WTC11 (cell line): ENCODE data around the gene MBD2. TPM values are rescaled to one million over a fixed set of nuclear protein-coding genes. Genes with fewer than 3 reads are reported as not detected.

Source experiments
- ATAC-seq: fragments of 200-7000 bp; cut with Tn5 transposase; 2 replicates; pipeline ENCODE4 v1.10.0; 2021; ENCODE audit warnings: mild to moderate bottlenecking, moderate library complexity
- CTCF ChIA-PET: fragments of 300-600 bp; sonication (Branson Sonifier 250); formaldehyde crosslinking; loops from one replicate; lab custom pipeline; 2021; ENCODE audit warnings: antibody characterized with exemption; lab: Charles Lee
- POLR2A ChIA-PET: fragments of 350-600 bp; sonication (Branson Sonifier 250); formaldehyde crosslinking; loops from one replicate; lab custom pipeline; 2021; ENCODE audit warnings: antibody characterized with exemption; lab: Charles Lee
- DNase-seq: peaks from one replicate; pipeline ENCODE4 v3.0.0; 2021; ENCODE audit warnings: low spot score
- H3K27ac Mint-ChIP-seq: 2 replicates; pipeline ENCODE4 v1.8.0; 2021; ENCODE audit warnings: mixed read lengths
- H3K27me3 Mint-ChIP-seq: 2 replicates; pipeline ENCODE4 v1.8.0; 2021; ENCODE audit warnings: low read depth, mild to moderate bottlenecking, moderate library complexity, mixed read lengths
- H3K36me3 Mint-ChIP-seq: 2 replicates; pipeline ENCODE4 v1.8.0; 2021; ENCODE audit warnings: mixed read lengths
- H3K4me1 Mint-ChIP-seq: 2 replicates; pipeline ENCODE4 v1.8.0; 2022; ENCODE audit warnings: mixed read lengths
- H3K4me3 Mint-ChIP-seq: 2 replicates; pipeline ENCODE4 v1.8.0; 2021; ENCODE audit warnings: mild to moderate bottlenecking, moderate library complexity, mixed read lengths
- H3K9me3 Mint-ChIP-seq: 2 replicates; pipeline ENCODE4 v1.8.0; 2021; ENCODE audit warnings: mixed read lengths
- ATF2 ChIP-seq: sonication (generic); formaldehyde crosslinking; IDR thresholded peaks from 2 replicates; pipeline ENCODE4 v1.8.1; 2022; ENCODE audit warnings: low read depth, missing genetic modification reagents, borderline replicate concordance
- E2F4 ChIP-seq: sonication (generic); formaldehyde crosslinking; IDR thresholded peaks from 2 replicates; pipeline ENCODE4 v1.8.1; 2022; ENCODE audit warnings: low read depth, mild to moderate bottlenecking, moderate library complexity, missing genetic modification reagents, borderline replicate concordance
- MAX ChIP-seq: sonication (generic); formaldehyde crosslinking; IDR thresholded peaks from 2 replicates; pipeline ENCODE4 v1.8.0; 2022; ENCODE audit warnings: mild to moderate bottlenecking, missing genetic modification reagents
- RELA ChIP-seq: sonication (generic); formaldehyde crosslinking; IDR thresholded peaks from 2 replicates; pipeline ENCODE4 v1.8.1; 2022; ENCODE audit warnings: missing genetic modification reagents, mild to moderate bottlenecking, borderline replicate concordance
- SMAD3 ChIP-seq: sonication (generic); formaldehyde crosslinking; IDR thresholded peaks from 2 replicates; pipeline ENCODE4 v1.8.0; 2022; ENCODE audit warnings: missing genetic modification reagents, mild to moderate bottlenecking, borderline replicate concordance
- TEAD4 ChIP-seq: sonication (generic); formaldehyde crosslinking; IDR thresholded peaks from 2 replicates; pipeline ENCODE4 v1.8.0; 2022; ENCODE audit warnings: mild to moderate bottlenecking, missing genetic modification reagents
- USF1 ChIP-seq: sonication (generic); formaldehyde crosslinking; IDR thresholded peaks from 2 replicates; pipeline ENCODE4 v1.8.0; 2022; ENCODE audit warnings: mild to moderate bottlenecking, missing genetic modification reagents
- ZNF232 ChIP-seq: sonication (generic); formaldehyde crosslinking; IDR thresholded peaks from 2 replicates; pipeline ENCODE4 v1.8.0; 2022; ENCODE audit warnings: mild to moderate bottlenecking, missing genetic modification reagents
- ZNF396 ChIP-seq: fragments of 250-450 bp; sonication (Bioruptor Pico); IDR thresholded peaks from 2 replicates; pipeline ENCODE4 v1.8.0; 2021; ENCODE audit warnings: mild to moderate bottlenecking, moderate library complexity, borderline replicate concordance
- ZNF416 ChIP-seq: fragments of 250-450 bp; sonication (Bioruptor Pico); IDR thresholded peaks from 2 replicates; pipeline ENCODE4 v1.9.0; 2021; ENCODE audit warnings: mild to moderate bottlenecking, inconsistent platforms
- ZNF532 ChIP-seq: fragments of 250-450 bp; sonication (Bioruptor Pico); IDR thresholded peaks from 2 replicates; pipeline ENCODE4 v1.9.0; 2021; ENCODE audit warnings: mild to moderate bottlenecking, borderline replicate concordance
- total RNA-seq: library from RNA; stranded (reverse); gene quantifications from 3 replicates; pipeline ENCODE4 v1.2.3, GENCODE V29; 2021
- TF ChIP-seq, protein P1 (sequence below): sonication (generic); formaldehyde crosslinking; IDR thresholded peaks from 2 replicates; pipeline ENCODE4 v1.8.1; 2023; ENCODE audit warnings: mild to moderate bottlenecking, missing genetic modification reagents, borderline replicate concordance
- TF ChIP-seq, protein P2 (sequence below): sonication (generic); formaldehyde crosslinking; IDR thresholded peaks from 2 replicates; pipeline ENCODE4 v1.8.1; 2023; ENCODE audit warnings: mild to moderate bottlenecking, missing genetic modification reagents, moderate library complexity
- TF ChIP-seq, protein P3 (sequence below): fragments of 200-600 bp; IDR thresholded peaks from 2 replicates; pipeline ENCODE4 v1.8.0; 2022; ENCODE audit warnings: antibody characterized with exemption

Gene MBD2
- total RNA-seq, 1 experiment from 2014 or later = 42.7 TPM

DNA sequence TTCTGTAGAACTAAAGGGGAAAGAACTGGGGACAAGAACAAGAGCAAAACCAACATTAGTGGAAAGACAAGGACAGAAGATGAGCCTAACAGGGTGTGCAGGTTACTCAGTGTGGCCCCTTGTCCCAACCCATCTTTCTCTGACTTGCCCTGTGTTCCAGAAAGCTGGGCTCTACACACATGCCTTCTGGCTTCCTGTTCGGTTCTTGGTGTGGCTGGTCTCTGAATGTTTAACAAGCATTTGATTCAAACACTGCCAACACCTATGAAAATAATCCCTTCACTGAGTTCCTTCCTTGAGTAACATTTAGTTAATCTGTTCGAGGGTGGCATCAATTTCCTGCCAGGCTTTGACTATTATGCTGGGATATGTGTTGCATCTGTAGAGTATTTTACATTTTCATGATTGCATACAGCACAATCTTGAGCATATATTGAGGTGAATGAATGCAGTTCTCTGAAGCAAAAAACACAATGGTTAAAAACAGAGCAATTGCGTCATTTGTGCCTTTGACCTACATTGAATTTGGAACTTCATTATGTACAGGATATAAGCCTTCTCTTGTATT is 83.3 kb downstream of the MBD2 start:
- Mint-ChIP-seq H3K4me1 (no peaks in the 10 kb centered on the region), H3K4me3 (no peak overlapping the region), H3K27me3 (no peaks in the 10 kb centered on the region; the same call in 1 of the 2 replicates), H3K27ac (no peak overlapping the region), H3K9me3 (peaks cover 60% of the 10 kb centered on the region), H3K36me3 (peaks cover 32% of the 10 kb centered on the region)
- ChIA-PET POLR2A (no interaction called here), CTCF (no interaction called here)
- no peak for TF ChIP-seq TEAD4 (CRISPR knock-in tag)
- TF ChIP-seq RELA (CRISPR knock-in tag) = no peak
- TF ChIP-seq ZNF396 (CRISPR knock-in tag) = no peak
- DNase-seq = no peak
- no peak for ATAC-seq

- H3K4me3 Mint-ChIP-seq = no peak overlapping the region
- ChIA-PET POLR2A (no interaction called here), CTCF (no interaction called here)
- H3K9me3 Mint-ChIP-seq = peaks cover 60% of the 10 kb centered on the region
- ATAC-seq (no peak), DNase-seq (no peak)
- H3K36me3 Mint-ChIP-seq = peaks cover 32% of the 10 kb centered on the region
- H3K27me3 Mint-ChIP-seq = no peaks in the 10 kb centered on the region; the same call in 1 of the 2 replicates
- no peak overlapping the region for H3K27ac Mint-ChIP-seq
- no peaks in the 10 kb centered on the region for H3K4me1 Mint-ChIP-seq
- TF ChIP-seq SMAD3 (CRISPR knock-in tag) (no peak), ZNF416 (CRISPR knock-in tag) (no peak), ZNF232 (CRISPR knock-in tag) (no peak), E2F4 (no peak), MAX (CRISPR knock-in tag) (no peak), ATF2 (CRISPR knock-in tag) (no peak)
- TF ChIP-seq, protein P1, sequence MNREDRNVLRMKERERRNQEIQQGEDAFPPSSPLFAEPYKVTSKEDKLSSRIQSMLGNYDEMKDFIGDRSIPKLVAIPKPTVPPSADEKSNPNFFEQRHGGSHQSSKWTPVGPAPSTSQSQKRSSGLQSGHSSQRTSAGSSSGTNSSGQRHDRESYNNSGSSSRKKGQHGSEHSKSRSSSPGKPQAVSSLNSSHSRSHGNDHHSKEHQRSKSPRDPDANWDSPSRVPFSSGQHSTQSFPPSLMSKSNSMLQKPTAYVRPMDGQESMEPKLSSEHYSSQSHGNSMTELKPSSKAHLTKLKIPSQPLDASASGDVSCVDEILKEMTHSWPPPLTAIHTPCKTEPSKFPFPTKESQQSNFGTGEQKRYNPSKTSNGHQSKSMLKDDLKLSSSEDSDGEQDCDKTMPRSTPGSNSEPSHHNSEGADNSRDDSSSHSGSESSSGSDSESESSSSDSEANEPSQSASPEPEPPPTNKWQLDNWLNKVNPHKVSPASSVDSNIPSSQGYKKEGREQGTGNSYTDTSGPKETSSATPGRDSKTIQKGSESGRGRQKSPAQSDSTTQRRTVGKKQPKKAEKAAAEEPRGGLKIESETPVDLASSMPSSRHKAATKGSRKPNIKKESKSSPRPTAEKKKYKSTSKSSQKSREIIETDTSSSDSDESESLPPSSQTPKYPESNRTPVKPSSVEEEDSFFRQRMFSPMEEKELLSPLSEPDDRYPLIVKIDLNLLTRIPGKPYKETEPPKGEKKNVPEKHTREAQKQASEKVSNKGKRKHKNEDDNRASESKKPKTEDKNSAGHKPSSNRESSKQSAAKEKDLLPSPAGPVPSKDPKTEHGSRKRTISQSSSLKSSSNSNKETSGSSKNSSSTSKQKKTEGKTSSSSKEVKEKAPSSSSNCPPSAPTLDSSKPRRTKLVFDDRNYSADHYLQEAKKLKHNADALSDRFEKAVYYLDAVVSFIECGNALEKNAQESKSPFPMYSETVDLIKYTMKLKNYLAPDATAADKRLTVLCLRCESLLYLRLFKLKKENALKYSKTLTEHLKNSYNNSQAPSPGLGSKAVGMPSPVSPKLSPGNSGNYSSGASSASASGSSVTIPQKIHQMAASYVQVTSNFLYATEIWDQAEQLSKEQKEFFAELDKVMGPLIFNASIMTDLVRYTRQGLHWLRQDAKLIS (CRISPR knock-in tag) = no peak
- TF ChIP-seq, protein P2, sequence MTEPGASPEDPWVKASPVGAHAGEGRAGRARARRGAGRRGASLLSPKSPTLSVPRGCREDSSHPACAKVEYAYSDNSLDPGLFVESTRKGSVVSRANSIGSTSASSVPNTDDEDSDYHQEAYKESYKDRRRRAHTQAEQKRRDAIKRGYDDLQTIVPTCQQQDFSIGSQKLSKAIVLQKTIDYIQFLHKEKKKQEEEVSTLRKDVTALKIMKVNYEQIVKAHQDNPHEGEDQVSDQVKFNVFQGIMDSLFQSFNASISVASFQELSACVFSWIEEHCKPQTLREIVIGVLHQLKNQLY = no peak
- TF ChIP-seq, protein P3, sequence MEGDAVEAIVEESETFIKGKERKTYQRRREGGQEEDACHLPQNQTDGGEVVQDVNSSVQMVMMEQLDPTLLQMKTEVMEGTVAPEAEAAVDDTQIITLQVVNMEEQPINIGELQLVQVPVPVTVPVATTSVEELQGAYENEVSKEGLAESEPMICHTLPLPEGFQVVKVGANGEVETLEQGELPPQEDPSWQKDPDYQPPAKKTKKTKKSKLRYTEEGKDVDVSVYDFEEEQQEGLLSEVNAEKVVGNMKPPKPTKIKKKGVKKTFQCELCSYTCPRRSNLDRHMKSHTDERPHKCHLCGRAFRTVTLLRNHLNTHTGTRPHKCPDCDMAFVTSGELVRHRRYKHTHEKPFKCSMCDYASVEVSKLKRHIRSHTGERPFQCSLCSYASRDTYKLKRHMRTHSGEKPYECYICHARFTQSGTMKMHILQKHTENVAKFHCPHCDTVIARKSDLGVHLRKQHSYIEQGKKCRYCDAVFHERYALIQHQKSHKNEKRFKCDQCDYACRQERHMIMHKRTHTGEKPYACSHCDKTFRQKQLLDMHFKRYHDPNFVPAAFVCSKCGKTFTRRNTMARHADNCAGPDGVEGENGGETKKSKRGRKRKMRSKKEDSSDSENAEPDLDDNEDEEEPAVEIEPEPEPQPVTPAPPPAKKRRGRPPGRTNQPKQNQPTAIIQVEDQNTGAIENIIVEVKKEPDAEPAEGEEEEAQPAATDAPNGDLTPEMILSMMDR = no peak
These were observed 83.8 kb downstream of the MBD2 start for GRCh38 chr18:54140641-54141040.

DNA sequence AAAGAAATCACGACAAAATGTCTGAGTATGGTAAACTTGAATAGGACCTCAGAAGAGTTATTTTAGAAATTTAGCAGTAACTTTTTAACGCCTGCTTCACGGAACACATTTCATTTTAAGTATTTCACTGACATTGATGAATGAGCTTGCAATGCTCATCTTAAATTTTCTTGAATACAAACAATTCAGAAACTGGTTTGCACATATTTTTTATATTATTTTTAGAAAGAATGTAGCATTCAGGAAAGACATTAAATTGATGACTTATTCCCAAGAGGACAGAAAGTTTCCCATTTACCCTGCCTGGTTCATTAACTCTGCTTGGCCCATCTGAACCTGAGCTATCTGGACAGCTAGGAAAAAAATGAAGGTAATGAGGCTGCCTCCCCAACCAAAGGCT is 89.3 kb downstream of the MBD2 start:
- TF ChIP-seq USF1 (CRISPR knock-in tag) = no peak
- TF ChIP-seq ZNF532 (CRISPR knock-in tag) = no peak
- DNase-seq = no peak
- ATAC-seq = no peak
- Mint-ChIP-seq H3K4me3 (no peak overlapping the region), H3K27ac (no peak overlapping the region), H3K36me3 (peaks cover 21% of the 10 kb centered on the region), H3K9me3 (peaks cover 38% of the 10 kb centered on the region), H3K4me1 (peaks cover 11% of the 10 kb centered on the region), H3K27me3 (no peaks in the 10 kb centered on the region; the same call in 1 of the 2 replicates)
- ChIA-PET POLR2A (no interaction called here), CTCF (interaction anchor here (1.2 kb wide), 1 partner anchor 436 kb away, joined by 3 read pairs; no protein-coding TSS in a partner anchor)
